ENCODE measurements around the gene RNF180. TPM values are rescaled to one million over a fixed set of nuclear protein-coding genes. Genes with fewer than 3 reads are reported as not detected.

Gene RNF180, protein sequence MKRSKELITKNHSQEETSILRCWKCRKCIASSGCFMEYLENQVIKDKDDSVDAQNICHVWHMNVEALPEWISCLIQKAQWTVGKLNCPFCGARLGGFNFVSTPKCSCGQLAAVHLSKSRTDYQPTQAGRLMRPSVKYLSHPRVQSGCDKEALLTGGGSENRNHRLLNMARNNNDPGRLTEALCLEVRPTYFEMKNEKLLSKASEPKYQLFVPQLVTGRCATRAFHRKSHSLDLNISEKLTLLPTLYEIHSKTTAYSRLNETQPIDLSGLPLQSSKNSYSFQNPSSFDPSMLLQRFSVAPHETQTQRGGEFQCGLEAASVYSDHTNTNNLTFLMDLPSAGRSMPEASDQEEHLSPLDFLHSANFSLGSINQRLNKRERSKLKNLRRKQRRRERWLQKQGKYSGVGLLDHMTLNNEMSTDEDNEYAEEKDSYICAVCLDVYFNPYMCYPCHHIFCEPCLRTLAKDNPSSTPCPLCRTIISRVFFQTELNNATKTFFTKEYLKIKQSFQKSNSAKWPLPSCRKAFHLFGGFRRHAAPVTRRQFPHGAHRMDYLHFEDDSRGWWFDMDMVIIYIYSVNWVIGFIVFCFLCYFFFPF
- total RNA-seq, result 4.2 and 4.6 TPM in 2 replicates

DNA sequence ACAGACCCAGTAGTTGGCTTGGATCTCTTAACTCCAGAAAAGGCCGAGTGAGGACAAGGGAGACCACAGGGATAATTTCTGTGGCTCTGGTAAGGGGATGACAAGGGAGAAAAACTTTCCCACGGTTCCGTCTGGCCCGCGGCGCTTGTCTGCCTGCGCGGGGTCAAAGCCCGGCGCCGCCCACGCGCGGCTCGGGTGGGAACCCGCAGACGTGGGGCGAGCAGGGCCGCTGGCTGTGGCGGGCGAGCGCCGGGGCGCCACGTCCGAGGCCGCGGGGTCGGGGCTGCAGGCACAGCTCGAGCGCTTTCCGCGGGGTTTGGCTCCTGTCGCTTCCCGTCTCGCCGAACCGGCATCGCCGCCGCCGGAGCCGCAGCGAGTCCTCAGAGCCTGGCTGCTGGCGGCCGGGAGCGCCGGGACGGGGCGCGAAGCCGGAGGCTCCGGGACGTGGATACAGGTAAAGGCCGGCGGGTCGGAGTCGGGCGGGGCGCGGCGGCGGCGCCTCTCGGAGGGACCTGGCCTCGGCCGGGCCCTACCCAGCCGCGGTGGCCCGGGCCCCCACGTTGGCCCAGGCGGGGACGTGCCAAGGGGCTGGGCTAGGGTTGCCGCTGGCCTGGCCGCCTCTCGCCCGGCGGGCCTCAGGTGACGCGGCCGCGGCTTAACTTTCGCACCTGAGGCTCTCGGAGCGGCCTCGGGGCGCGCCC lies at the start of gene RNF180:
Gene RNF180, plus strand, starts transcription at position 344 of the 701 bp plus-strand sequence. CDS start 34,965 bp downstream, outside the sequence.

Other genes starting within 250 kb of the RNF180 start
- gene HTR1A, start 203.4 kb upstream of the RNF180 start, total RNA-seq, result not detected in 2 replicates